Activated T-cell treated with anti-CD3 and anti-CD28 coated beads, Interleukin-2, amount 50 U/mL, for 4 hours (primary cell): ENCODE measurements around the gene SECISBP2. TPM values are rescaled to one million over a fixed set of nuclear protein-coding genes. Genes with fewer than 3 reads are reported as not detected.
"Not testable (repeated sequence)": the region's sequence is repeated elsewhere in the genome, so short reads cannot be mapped to it uniquely, and the experiment has no call there.

Experiments
- ATAC-seq, 2 donors: fragments of 200-7000 bp; cut with Tn5 transposase; one replicate each; pipeline ENCODE4 v1.10.0; 2021
- DNase-seq: peaks from one replicate; pipeline ENCODE4 v3.0.0-alpha.2; 2020
- H3K27me3 Mint-ChIP-seq: one replicate; pipeline ENCODE4 v1.8.0; 2021; ENCODE audit warnings: low read depth, mixed read lengths
- H3K36me3 Mint-ChIP-seq: one replicate; pipeline ENCODE4 v1.8.0; 2022; ENCODE audit warnings: mixed read lengths; ENCODE audit not compliant: insufficient read depth
- H3K4me1 Mint-ChIP-seq: one replicate; pipeline ENCODE4 v1.8.0; 2021; ENCODE audit warnings: low read depth, mixed read lengths
- H3K4me3 Mint-ChIP-seq: one replicate; pipeline ENCODE4 v1.8.0; 2021; ENCODE audit warnings: mild to moderate bottlenecking, moderate library complexity, mixed read lengths
- H3K9me3 Mint-ChIP-seq: one replicate; pipeline ENCODE4 v1.8.0; 2021; ENCODE audit warnings: mixed read lengths
- total RNA-seq, 3 donors: library from RNA; stranded (reverse); gene quantifications; one replicate each; pipeline ENCODE4 v1.2.1, GENCODE V29; 2021

Gene SECISBP2
- total RNA-seq, 3 donors from 2014 or later: 34.7 to 36.3 (median 35.1) TPM

GRCh38 chr9:89293014-89293413, 25.3 kb upstream of the SECISBP2 start:
- Mint-ChIP-seq H3K9me3 (no peaks in the 10 kb centered on the region), H3K4me3 (no peak overlapping the region), H3K4me1 (no peaks in the 10 kb centered on the region), H3K36me3 (no peaks in the 10 kb centered on the region), H3K27me3 (peaks cover 5% of the 10 kb centered on the region)
- ATAC-seq (no peak), DNase-seq (no peak)

GRCh38 chr9:89295400-89295799, 22.9 kb upstream of the SECISBP2 start:
- Mint-ChIP-seq H3K36me3 (no peaks in the 10 kb centered on the region), H3K4me1 (no peaks in the 10 kb centered on the region), H3K4me3 (no peak overlapping the region), H3K9me3 (no peaks in the 10 kb centered on the region), H3K27me3 (peaks cover 5% of the 10 kb centered on the region)
- ATAC-seq: no peak
- no peak for DNase-seq

- ATAC-seq, H3K9me3 Mint-ChIP-seq: not testable (repeated sequence)
These were observed 16.3 kb upstream of the SECISBP2 start for GRCh38 chr9:89301996-89302395.

GRCh38 chr9:89304020-89304833, 14.1 kb upstream of the SECISBP2 start:
- no peaks in the 10 kb centered on the region for H3K9me3 Mint-ChIP-seq
- peaks cover 3% of the 10 kb centered on the region for H3K36me3 Mint-ChIP-seq
- H3K4me1 Mint-ChIP-seq: peaks cover 4% of the 10 kb centered on the region
- DNase-seq (no peak), ATAC-seq (no peak)
- no peak overlapping the region for H3K4me3 Mint-ChIP-seq
- H3K27me3 Mint-ChIP-seq: no peaks in the 10 kb centered on the region

More at GRCh38 chr9:89301996-89302395, 16.3 kb upstream of the SECISBP2 start:
- H3K4me3 Mint-ChIP-seq, DNase-seq, H3K4me1 Mint-ChIP-seq, H3K27me3 Mint-ChIP-seq, H3K36me3 Mint-ChIP-seq: not testable (repeated sequence)

- DNase-seq (no peak), ATAC-seq (no peak)
- Mint-ChIP-seq H3K27me3 (no peaks in the 10 kb centered on the region), H3K4me3 (no peak overlapping the region), H3K36me3 (peaks cover 3% of the 10 kb centered on the region), H3K4me1 (peaks cover 4% of the 10 kb centered on the region), H3K9me3 (no peaks in the 10 kb centered on the region)
These were observed 13.5 kb upstream of the SECISBP2 start for GRCh38 chr9:89304834-89305188.

GRCh38 chr9:89305868-89306267, 12.4 kb upstream of the SECISBP2 start:
- DNase-seq: no peak
- Mint-ChIP-seq H3K36me3 (peaks cover 3% of the 10 kb centered on the region), H3K4me3 (no peak overlapping the region), H3K9me3 (no peaks in the 10 kb centered on the region), H3K27me3 (no peaks in the 10 kb centered on the region), H3K4me1 (peaks cover 4% of the 10 kb centered on the region)
- ATAC-seq: no peak

- no peak for DNase-seq
- no peak for ATAC-seq
- Mint-ChIP-seq H3K4me3 (peak overlapping the region; percentile 94), H3K4me1 (peaks cover 16% of the 10 kb centered on the region), H3K36me3 (peaks cover 3% of the 10 kb centered on the region), H3K27me3 (no peaks in the 10 kb centered on the region), H3K9me3 (no peaks in the 10 kb centered on the region)
These were observed 9.1 kb upstream of the SECISBP2 start for GRCh38 chr9:89309166-89309565.

GRCh38 chr9:89309608-89310474, 8.5 kb upstream of the SECISBP2 start:
- no peaks in the 10 kb centered on the region for H3K9me3 Mint-ChIP-seq
- H3K4me3 Mint-ChIP-seq: peak overlapping the region; percentile 94
- DNase-seq: no peak
- H3K4me1 Mint-ChIP-seq: peaks cover 21% of the 10 kb centered on the region
- H3K27me3 Mint-ChIP-seq: no peaks in the 10 kb centered on the region
- peaks cover 4% of the 10 kb centered on the region for H3K36me3 Mint-ChIP-seq
- ATAC-seq: no peak

GRCh38 chr9:89310475-89311345, 7.6 kb upstream of the SECISBP2 start, which contains the start of gene CKS2:
CKS2 (plus strand) TSS chr9:89311195; CDS start chr9:89311293, 98 bp downstream.
- H3K36me3 Mint-ChIP-seq: peaks cover 8% of the 10 kb centered on the region
- H3K4me1 Mint-ChIP-seq: peaks cover 25% of the 10 kb centered on the region
- DNase-seq (peak; percentile 100), ATAC-seq (peak; percentile 91)
- H3K4me3 Mint-ChIP-seq: peak within 1 kb of the TSS; percentile 94
- no peaks in the 10 kb centered on the region for H3K9me3 Mint-ChIP-seq
- H3K27me3 Mint-ChIP-seq: no peaks in the 10 kb centered on the region

- Mint-ChIP-seq H3K36me3 (peaks cover 14% of the 10 kb centered on the region), H3K27me3 (no peaks in the 10 kb centered on the region), H3K4me3 (peak overlapping the region; percentile 94), H3K9me3 (no peaks in the 10 kb centered on the region), H3K4me1 (peaks cover 27% of the 10 kb centered on the region)
- DNase-seq (no peak), ATAC-seq (peak; percentile 3 to 5)
These were observed 6.7 kb upstream of the SECISBP2 start for GRCh38 chr9:89311346-89312221.

GRCh38 chr9:89312222-89312571, 6.1 kb upstream of the SECISBP2 start:
- Mint-ChIP-seq H3K9me3 (no peaks in the 10 kb centered on the region), H3K4me1 (peaks cover 31% of the 10 kb centered on the region), H3K27me3 (no peaks in the 10 kb centered on the region), H3K4me3 (peak overlapping the region; percentile 94), H3K36me3 (peaks cover 18% of the 10 kb centered on the region)
- DNase-seq: no peak
- ATAC-seq: no peak

- Mint-ChIP-seq H3K4me3 (peak overlapping the region; percentile 56), H3K27me3 (no peaks in the 10 kb centered on the region), H3K36me3 (peaks cover 26% of the 10 kb centered on the region), H3K9me3 (no peaks in the 10 kb centered on the region), H3K4me1 (peaks cover 38% of the 10 kb centered on the region)
- DNase-seq (no peak), ATAC-seq (no peak)
These were observed 4.5 kb upstream of the SECISBP2 start for GRCh38 chr9:89313842-89314241.

GRCh38 chr9:89314955-89315354, 3.3 kb upstream of the SECISBP2 start:
- Mint-ChIP-seq H3K36me3 (peaks cover 34% of the 10 kb centered on the region), H3K9me3 (no peaks in the 10 kb centered on the region), H3K4me1 (peaks cover 47% of the 10 kb centered on the region), H3K27me3 (no peaks in the 10 kb centered on the region), H3K4me3 (no peak overlapping the region)
- ATAC-seq: no peak
- DNase-seq: no peak
